Measurements from ENCODE around the gene FGD4.
"Not testable (repeated sequence)": the region's sequence is repeated elsewhere in the genome, so short reads cannot be mapped to it uniquely, and the experiment has no call there.

- TF ChIP-seq, protein P1, sequence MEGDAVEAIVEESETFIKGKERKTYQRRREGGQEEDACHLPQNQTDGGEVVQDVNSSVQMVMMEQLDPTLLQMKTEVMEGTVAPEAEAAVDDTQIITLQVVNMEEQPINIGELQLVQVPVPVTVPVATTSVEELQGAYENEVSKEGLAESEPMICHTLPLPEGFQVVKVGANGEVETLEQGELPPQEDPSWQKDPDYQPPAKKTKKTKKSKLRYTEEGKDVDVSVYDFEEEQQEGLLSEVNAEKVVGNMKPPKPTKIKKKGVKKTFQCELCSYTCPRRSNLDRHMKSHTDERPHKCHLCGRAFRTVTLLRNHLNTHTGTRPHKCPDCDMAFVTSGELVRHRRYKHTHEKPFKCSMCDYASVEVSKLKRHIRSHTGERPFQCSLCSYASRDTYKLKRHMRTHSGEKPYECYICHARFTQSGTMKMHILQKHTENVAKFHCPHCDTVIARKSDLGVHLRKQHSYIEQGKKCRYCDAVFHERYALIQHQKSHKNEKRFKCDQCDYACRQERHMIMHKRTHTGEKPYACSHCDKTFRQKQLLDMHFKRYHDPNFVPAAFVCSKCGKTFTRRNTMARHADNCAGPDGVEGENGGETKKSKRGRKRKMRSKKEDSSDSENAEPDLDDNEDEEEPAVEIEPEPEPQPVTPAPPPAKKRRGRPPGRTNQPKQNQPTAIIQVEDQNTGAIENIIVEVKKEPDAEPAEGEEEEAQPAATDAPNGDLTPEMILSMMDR (conservative IDR thresholded peaks at IDR 0.05; ENCODE audit: low read length) = not testable (repeated sequence)
- not testable (repeated sequence) for TF ChIP-seq EZH2phosphoT487 (IDR thresholded peaks at IDR 0.05; ENCODE audit: borderline replicate concordance)
These were observed 112.6 kb downstream of the FGD4 start for GRCh38 chr12:32511976-32512375.
